Fibroblast of skin of right biceps (primary cell): ENCODE results near the gene CAMKK2.
"Not testable (repeated sequence)": the region's sequence is repeated elsewhere in the genome, so short reads cannot be mapped to it uniquely, and the experiment has no call there.

Experiments used
- DNase-seq: peaks from one replicate; pipeline ENCODE4 v3.0.0-alpha.2; 2013

Gene CAMKK2

DNA sequence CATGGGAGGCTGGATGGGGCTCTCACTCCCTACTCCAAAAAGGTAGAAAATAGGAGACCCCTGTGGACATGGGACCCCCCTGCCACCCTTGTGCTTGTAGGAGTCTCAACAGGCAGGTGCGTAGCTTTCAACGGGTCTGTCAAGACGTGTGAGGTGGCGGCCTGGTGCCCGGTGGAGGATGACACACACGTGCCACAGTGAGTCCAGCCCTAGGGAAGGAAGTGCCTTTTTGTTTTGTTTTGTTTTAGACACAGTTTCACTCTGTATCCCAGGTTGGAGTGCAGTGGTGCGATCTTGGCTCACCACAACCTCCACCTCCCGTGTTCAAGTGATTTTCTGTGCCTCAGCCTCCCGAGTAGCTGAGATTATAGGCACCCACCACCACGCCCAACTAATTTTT lies 73.7 kb downstream of the CAMKK2 start:
- no peak for DNase-seq

DNA sequence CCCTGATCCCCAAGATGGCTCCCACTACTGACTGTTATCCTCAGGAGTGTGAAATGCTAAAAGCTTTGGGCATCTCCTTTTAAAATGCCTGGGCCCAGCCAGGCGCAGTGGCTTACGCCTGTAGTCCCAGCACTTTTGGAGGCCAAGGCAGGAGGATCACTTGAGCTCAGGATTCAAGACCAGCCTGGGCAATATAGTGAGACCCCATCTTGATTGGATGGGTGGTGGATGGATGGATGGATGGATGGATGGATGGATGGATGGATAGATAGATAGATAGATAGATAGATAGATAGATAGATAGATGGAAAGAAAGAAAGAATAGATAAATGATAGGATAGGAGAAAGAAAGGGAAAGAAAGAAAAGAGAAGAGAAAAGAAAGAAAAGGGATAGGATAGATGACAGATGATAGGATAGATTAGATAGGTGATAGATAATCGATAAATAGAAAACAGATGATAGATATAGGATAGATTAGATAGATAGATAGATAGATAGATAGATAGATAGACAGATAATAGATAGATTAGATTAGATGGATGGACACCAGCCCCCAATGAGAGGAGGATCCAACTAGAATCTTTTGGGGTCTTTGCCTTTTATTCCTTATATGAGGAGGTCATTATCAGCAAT lies 77.0 kb downstream of the CAMKK2 start:
- DNase-seq: no peak

DNA sequence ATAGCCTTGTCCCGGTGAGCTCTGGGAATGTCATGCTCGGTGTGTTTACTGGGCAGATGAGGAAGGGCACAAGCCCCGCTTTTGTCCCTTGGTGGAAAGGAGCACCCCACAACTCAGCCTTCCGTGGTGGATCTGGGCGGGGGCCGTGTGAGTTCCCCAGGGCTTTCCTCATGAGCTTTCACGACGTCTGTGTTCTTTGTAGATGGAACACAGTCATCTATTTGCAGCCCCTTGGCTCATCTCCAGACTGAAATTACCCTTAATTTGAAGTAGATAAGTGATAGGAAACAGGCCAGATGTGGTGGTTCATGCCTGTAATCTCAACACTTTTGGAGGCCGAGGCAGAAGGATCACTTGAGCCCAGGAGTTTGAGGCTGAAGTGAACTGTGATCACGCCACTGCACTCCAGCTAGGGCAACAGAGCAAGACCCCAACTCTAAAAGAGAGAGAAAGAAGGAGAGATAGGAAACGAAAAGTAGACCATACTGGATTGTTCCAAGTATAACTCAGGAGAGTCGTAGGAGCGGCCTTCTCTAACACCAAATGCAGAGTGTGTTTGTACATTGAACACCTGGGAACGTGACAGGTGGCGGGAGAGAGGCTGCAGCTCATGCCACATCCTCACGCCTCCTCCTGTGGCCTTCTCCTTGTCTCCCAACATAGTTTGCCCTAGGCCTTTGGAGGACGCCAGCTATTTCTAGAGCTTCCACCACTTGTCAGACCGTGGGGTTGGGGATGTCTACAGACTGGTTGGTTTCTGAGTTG lies 77.7 kb downstream of the CAMKK2 start:
- no peak for DNase-seq

DNA sequence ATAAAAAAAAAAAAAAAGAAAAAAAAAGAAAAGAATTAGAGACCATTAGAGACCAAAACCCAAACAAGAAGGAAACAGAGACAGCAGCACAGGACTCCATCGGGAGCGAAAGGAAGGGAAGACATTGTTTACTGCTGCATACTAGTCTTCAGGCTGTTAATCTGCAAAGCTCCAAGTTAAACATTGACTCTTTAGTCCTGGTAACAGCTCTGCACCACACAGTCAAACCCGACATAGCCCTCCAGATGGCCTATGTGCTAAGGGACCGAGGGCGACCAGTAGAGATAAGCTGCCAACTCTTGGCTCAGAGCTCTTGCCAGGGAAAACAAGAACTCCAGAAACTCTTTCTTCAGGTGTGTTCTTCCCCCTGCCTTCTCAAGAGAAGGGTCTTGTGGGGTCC lies 78.7 kb downstream of the CAMKK2 start:
- DNase-seq: no peak

DNA sequence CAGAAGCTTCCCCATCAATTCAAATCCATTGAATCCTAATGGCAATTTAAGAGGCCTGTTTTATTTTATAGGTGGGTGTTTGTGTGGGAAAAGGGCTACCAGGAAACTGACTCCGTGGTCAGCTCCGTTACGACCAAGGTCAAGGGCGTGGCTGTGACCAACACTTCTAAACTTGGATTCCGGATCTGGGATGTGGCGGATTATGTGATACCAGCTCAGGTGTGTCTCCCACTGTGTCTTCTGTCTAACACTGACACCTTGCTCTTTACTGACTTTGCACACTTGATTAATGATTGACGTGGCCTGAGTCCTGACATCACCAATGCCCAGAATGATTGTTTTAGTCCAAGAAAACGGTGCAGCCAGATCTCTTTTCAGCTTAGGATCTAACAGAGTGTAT lies 79.4 kb downstream of the CAMKK2 start:
- DNase-seq: no peak

DNA sequence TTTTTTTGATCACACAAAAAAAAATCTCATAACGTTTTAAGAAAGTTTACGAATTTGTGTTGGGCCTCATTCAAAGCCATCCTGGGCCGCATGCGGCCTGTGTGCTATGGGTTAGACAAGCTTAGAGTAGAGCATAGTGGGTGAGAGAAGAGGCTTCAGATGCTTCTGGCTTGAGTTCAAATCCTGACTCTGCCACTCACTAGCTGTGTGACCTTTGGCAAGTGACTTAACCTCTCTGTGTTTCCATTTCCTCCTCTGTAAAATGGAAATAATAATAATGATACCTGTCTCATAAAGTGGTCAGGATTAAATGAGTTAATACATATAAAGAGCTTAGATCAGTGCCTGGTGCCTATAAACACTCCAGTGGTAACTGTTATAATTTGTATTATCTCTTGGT lies 80.4 kb downstream of the CAMKK2 start:
- no peak for DNase-seq

DNA sequence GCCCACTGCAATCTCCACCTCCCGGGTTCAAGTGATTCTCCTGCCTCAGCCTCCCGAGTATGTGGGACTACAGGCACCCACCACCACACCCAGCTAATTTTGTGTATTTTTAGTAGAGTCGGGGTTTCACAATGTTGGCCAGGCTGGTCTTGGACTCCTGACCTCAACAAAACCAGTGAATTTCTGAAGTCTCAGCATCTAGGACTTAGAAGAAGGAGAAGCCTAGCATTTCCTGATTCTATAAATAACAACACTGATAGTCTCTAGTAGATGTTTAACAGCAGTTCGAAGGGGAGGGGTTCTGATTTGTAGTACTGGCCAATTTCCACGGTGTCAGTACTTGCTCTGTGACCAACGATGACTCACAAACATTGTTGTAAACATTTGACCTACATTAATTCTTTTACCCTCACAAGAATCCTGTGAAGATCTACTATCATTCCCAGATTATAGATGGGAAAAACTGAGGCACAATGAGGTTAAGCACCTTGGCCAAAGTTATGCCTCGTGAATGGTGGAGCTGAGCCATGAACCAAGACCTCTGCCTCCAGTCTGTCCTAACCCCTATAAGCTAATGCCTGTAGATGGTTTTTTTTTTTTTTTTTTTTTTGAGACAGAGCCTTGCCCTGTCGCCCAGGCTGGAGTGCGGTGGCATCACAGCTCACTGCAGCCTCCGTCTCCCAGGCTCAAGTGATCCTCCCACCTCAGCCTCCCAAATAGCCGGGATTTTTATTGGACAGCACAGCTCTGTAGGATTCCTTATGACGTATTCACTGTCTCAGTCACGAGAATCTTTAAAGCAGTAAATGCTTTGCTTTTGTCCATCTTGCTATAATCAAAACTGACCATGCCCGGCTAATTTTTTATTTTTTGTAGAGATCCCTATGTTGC lies 81.4 kb downstream of the CAMKK2 start:
- peak; percentile 85 for DNase-seq

DNA sequence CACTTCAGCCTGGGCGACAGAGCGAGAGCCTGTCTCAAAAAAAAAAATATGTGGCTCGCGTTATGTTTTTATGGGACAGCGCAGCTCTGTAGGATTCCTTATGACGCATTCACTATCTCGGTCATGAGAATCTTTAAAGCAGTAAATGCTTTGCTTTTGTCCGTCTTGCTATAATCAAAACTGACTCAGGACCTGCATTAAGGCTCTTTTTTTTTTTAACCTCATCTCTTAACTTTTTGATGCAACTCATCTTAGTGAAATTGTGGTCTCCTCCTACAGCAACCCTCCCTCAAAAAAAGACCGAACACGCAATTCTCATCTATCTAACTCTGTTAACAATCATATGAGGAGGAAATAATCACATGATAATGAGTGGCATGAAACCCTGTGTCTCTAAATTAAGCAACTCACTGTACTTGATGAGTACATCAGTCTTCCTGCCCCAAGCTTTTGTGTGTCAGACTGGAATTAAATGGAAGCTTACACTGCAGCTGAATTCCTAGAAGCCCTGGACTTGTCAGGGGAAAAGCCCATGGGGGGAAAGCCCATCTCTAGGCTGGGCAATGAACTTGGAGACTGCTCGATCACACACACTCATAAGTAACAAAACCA lies 82.2 kb downstream of the CAMKK2 start:
- DNase-seq: peak; percentile 47

DNA sequence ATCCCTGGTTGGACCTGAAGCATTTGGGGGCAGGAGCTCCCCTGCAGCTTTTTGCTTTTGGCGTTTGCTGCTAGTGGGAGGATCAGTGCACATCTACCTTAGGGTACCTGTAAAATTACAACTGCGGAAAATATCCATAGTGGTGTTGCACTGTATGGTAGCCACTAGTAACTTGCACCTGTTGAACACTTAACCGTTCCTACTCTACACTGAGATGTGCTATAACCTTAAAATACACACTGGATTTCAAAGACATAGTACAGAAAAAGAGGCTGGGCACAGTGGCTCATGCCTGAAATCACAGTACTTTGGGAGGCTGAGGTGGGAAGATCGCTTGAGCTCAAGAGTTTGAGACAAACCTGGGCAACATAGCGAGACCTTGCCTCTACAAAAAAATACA lies 83.6 kb downstream of the CAMKK2 start:
- no peak for DNase-seq

DNA sequence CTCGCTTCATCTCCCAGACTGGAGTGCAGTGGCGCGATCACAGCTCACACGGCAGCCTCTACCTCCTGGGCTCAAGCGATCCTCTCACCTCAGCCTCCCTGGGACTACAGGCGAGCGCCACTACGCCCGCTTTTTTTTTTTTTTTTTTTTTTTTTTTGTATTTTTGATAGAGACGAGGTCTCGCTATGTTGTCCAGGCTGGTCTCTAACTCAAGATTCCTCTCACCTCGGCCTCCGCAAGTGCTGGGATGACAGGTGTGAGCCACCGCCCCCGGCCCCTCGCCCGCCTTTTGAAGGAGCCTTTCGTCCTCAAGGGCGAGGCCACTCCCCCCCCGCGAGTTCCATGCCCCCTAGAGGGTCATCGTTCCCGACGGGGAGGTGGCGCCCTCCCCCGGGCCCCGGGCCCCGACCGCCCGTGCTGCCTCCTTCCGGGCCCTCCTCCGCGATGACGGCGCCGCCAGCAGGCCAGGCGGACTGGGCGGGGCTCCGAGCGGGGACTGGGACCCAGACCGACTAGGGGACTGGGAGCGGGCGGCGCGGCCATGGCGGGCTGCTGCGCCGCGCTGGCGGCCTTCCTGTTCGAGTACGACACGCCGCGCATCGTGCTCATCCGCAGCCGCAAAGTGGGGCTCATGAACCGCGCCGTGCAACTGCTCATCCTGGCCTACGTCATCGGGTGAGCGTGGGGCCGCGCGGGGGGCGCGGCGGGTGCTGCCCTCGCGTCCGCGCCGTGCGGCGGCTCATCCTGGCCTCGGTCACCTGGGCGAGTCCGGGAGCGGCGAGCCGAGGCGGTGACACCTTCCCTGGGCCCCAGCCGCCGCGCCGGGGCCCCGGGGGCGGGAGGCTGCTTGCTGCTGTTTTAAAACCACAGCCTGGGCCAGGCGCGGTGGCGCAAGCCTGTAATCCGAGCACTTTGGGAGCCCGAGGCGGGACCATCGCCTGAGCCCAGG lies 86.6 kb downstream of the CAMKK2 start, which contains the start of gene P2RX4:
P2RX4 (plus strand) TSS at position 506 of the 949 bp plus-strand sequence; CDS start at position 542, 36 bp downstream.
- DNase-seq: peak; percentile 76

DNA sequence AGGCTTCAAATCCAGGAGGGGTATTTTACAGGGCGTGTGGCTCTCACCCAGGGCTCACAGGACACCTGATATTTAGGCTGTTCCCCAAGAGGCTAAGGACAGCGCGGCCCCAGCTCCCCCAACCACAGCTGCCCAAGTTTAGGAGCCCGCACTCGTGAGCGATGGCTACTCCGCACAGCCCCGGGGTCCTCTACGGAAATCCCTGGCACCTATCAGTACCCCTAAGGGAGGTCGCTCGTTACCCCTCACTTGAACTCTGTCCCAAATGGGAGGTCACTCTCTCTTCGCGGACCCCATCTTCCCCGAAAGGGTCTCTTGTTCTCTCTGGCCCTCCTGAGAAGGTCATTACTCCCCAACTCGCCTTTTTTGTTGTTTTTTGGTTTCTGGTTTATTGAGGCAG lies 87.3 kb downstream of the CAMKK2 start:
- no peak for DNase-seq

DNA sequence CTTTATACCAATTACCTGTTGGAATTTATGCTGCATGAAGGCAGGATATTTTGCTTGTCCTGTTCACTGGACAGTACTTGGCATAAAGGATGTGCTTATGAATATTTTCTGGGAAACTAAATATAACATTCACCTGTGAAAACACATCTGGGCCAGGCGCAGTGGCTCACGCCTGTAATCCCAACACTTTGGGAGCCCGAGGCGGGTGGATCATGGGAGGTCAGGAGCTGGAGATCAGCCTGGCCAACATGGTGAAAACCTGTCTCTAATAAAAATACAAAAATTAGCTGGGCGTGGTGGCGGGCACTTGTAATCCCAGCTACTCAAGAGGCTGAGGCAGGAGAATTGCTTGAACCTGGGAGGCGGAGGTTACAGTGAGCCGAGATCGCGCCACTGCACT lies 87.9 kb downstream of the CAMKK2 start:
- DNase-seq: not testable (repeated sequence)

DNA sequence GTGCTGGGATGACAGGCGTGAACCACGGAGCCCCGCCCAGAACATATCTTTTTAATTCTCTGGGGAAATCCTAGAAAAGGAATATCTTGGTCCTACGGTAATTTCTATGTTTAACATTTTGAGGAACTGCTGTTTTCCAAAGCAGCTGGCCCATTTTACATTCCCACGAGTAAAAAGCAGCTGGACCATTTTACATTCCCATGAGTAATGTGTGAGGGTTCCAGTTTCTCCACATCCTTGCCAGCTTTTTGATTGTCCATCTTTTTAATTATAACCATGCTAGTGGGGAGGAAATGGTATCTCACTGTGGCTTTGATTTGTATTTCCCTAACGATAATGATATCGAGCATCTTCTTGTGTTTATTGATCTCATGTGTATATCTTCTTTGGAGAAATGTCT lies 91.0 kb downstream of the CAMKK2 start:
- DNase-seq: no peak

DNA sequence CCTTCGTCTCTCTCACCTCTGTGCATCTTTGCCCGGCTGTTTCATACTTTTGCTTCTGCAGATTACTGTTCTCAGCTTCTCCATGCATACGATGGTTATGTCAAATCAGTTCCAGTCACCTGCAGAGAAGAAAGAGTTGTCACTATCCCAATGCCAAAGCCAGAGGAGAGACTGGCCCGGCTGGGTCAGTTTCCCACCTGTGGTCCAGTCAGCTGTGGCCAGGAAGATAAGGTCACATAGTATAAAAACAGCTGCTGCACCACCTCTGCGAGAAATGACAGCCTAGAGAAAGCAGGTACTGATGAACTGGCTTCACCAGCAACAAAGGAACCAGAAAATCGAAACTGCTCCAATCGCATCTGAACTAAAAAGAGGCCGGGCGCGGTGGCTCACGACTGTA lies 93.0 kb downstream of the CAMKK2 start:
- no peak for DNase-seq

DNA sequence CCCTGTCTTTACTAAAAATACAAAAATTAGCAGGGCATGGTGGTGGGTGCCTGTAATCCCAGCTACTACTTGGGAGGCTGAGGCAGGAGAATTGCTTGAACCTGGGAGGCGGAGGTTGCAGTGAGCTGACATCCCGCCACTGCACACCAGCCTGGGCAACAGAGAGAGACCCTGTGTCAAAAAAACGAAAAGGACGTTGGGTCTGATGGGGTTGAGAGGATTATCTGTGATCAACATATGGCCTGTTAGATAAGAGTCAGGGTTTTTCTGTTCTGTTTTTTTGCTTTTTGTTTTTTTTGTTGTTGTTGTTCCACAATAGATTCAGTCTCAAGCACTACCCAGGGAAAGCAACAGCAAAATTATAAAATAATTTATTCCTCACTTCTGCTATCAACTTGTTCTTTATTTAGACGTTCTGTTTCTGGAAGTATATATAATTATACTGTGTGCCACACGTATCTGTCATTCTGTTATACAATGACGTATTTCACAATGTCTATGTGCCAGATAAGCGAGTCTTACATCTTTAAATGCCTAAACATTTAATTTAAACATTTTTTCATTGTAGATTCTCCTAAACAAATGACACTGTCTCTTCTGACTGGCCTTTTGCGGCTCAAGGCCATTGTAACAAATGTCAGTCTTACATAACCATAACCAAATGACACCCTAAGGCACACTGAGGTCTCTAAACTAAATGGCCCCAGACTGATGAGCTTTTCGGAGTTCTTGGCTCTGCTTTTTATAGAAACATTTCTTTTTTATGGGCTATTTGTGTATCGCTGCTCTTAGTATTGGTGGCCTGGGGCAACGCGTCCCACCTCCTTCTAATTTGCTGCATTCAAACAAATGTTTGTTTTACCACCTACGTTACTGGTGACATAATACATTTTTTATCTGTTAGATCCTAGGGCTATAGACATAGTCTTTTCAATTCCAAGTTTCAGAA lies 93.8 kb downstream of the CAMKK2 start:
- no peak for DNase-seq

DNA sequence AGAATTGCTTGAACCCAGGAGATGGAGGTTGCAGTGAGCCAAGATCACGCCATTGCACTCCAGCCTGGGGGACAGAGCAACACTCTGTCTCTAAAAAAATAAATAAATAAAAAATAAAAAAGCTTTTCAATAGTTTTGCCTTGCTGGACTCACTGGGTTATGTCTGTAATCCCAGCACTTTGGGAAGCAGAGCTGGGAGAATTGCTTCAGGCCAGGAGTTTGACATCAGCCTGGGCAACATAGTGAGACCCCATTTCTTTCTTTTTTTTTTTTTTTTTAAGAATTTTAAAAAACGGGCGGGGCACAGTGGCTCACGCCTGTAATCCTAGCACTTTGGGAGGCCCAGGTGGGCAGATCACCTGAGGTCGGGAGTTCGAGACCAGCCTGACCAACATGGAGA lies 95.4 kb downstream of the CAMKK2 start:
- DNase-seq: not testable (repeated sequence)

DNA sequence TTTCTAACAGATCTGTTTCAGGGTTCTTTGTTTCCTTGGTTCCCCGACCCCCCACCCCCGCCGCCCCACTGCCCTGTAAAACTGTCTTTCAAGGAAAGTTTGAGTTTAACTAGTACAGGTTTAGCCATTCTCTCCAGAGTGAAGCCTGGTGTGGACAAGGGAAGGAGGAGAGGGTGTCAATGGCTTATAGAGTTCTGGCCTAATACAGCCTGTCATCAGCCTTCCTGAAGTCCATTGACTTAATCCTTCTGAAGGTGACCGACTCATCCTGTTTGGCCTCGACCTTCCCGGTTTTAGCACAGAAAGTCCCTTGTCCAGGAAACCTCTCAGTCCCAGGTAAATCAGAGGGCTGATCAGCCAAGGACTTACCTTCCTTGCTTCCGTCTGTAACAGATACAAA lies 97.6 kb downstream of the CAMKK2 start:
- DNase-seq: no peak

DNA sequence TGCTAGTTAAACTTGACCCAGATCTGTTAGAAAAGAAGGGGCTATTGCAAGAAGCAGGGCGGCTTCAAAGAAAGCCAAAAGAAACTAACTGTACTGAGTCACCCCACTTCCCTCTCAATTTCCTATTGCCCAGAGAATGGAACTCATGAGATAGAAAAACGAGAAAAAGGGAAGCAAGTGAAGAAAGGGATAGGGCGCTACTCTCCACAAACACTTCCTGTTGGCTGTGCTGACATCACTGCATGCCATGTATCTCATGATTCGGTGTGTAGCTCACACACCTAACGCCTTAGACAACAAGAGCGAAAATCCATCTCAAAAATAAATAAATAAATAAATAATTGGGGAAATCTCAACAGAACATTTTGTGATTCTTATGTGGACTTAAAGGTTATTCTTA lies 99.6 kb downstream of the CAMKK2 start:
- DNase-seq: no peak

DNA sequence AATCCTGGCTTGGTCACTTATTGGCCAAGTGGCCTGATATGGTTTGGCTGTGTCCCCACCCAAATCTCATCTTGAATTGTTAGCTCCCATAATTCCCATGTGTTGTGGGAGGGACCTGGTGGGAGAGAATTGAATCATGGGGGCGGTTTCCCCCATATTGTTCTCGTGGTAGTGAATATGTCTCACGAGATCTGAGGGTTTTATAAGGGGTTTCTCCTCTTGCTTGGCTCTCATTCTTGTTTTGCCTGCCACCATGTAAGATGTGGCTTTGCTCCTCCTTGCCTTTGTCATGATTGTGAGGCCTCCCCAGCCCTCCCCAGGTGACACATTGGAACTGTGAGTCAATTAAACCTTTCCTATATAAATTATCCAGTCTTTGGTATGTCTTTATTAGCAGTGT lies 105.4 kb downstream of the CAMKK2 start:
- DNase-seq: no peak

DNA sequence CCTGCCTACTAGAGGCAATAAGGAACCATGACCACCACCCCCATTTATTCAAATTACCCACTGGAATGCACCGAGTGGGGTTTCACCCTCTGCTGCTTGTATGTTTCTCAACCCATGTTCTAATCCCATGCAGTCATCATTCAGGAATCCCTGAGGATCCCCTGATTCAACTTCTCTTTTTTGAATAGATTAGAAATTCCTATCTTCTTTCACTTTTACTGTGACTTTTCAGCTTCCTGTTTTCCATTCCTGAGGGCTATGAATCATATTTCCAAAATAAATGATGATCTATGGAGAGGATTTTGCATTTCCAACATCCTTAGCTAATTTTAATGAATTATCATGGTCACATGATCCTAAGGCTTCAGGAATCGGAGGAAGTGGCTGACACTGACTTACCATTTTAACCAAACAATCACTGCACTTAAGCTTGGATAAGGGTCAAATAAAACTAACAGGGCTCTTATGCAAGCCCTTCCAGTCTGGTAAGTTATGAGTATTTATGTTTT lies 105.9 kb downstream of the CAMKK2 start:
- peak; percentile 98 for DNase-seq
